ENCODE results near the gene TPCN1.
"Not testable (repeated sequence)": the region's sequence is repeated elsewhere in the genome, so short reads cannot be mapped to it uniquely, and the experiment has no call there.

The TPCN1 gene

DNA sequence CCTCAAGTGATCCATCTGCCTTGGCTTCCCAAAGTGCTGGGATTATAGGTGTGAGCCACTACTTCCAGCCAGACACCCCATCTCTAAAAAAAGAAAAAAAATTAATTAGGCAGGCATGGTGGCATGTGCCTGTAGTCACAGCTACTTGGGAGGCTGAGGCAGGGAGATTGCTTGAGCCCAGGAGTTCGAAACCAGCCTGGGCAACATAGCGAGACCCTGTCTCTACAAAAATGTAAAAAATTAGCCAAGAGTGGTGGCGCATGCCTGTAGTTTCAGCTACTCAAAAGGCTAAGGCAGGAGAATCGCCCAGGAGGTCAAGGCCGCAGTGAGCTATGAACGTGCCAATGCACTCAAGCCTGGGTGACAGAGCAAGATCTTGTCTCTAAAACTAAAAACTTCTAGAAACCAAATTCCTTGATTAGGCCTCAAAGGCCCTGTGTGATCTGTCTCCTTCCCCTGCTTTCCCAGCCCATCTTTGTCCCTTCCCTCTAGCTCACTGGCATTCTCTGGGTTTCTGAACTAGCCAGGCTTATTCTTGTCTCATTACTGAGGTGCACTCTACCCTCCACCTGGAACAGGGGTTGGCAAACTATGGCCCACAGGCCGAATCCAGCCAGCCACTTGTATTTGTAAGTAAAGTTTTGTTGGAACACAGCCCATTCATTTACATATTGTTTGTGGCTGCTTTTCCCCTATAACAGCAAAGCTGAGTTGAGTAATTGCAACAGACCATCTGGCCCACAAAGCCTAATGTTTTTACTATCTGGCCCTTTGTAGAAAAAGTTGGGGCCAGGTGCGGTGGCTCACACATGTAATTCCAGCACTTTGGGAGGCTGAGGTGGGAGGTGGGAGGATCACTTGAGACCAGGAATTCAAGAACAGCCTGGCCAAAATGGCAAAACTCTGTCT, 17.2 kb upstream of the TPCN1 start:
- H3K9ac ChIP-seq (ENCODE audit: low read length in 5 of 5): no peak overlapping the region
- H3K27ac ChIP-seq (ENCODE audit: low read depth, low read length): no peak overlapping the region
- no peaks in the 10 kb centered on the region for H3K27me3 ChIP-seq (ENCODE audit: control insufficient read depth in 5 of 5, insufficient read depth in 4 of 5, low read length in 5 of 5)
- peaks cover 0 to 38% (median 2%) of the 10 kb centered on the region in 5 donors for H3K4me1 ChIP-seq (ENCODE audit: control insufficient read depth in 5 of 5, insufficient read depth in 5 of 5, low read length in 5 of 5)
- no peaks in the 10 kb centered on the region for H3K36me3 ChIP-seq (ENCODE audit: control insufficient read depth in 5 of 5, insufficient read depth in 5 of 5, low read length in 5 of 5)
- no peak overlapping the region for H3K4me3 ChIP-seq (ENCODE audit: low read depth in 1 of 5, low read length in 5 of 5)
- H3K9me3 ChIP-seq (ENCODE audit: control insufficient read depth in 5 of 5, low read length in 5 of 5): no peaks in the 10 kb centered on the region

- no peak overlapping the region for H3K9ac ChIP-seq (ENCODE audit: low read length in 5 of 5)
- H3K27ac ChIP-seq (ENCODE audit: low read depth, low read length): no peak overlapping the region
- no peaks in the 10 kb centered on the region for H3K27me3 ChIP-seq (ENCODE audit: control insufficient read depth in 5 of 5, insufficient read depth in 4 of 5, low read length in 5 of 5)
- H3K36me3 ChIP-seq (ENCODE audit: control insufficient read depth in 5 of 5, insufficient read depth in 5 of 5, low read length in 5 of 5): no peaks in the 10 kb centered on the region
- H3K4me3 ChIP-seq (ENCODE audit: low read depth in 1 of 5, low read length in 5 of 5): no peak overlapping the region
- peaks cover 0 to 42% (median 8%) of the 10 kb centered on the region in 5 donors for H3K4me1 ChIP-seq (ENCODE audit: control insufficient read depth in 5 of 5, insufficient read depth in 5 of 5, low read length in 5 of 5)
- H3K9me3 ChIP-seq (ENCODE audit: control insufficient read depth in 5 of 5, low read length in 5 of 5): no peaks in the 10 kb centered on the region
These were observed 16.5 kb upstream of the TPCN1 start for GRCh38 chr12:113204804-113205203.

DNA sequence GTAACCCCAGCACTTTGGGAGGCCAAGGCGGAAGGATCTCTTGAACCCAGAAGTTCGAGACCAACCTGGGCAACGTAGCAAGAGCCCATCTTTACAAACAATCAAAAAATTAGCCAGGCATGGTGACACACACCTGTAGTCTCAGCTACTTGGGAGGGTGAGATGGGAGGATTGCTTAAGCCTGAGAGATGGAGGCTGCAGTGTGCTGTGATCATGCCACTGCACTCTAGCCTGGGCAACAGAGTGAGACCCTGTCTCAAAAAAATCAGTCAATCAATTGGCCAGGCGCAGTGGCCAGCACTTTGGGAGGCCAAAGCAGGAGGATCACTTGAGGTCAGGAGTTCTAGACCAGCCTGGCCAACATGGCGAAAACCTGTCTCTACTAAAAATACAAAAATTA, 14.5 kb upstream of the TPCN1 start:
- H3K9ac ChIP-seq (ENCODE audit: low read length in 5 of 5); H3K4me3 ChIP-seq (ENCODE audit: low read depth in 1 of 5, low read length in 5 of 5); H3K9me3 ChIP-seq (ENCODE audit: control insufficient read depth in 5 of 5, low read length in 5 of 5); H3K27me3 ChIP-seq (ENCODE audit: control insufficient read depth in 5 of 5, insufficient read depth in 4 of 5, low read length in 5 of 5); H3K27ac ChIP-seq (ENCODE audit: low read depth, low read length); H3K36me3 ChIP-seq (ENCODE audit: control insufficient read depth in 5 of 5, insufficient read depth in 5 of 5, low read length in 5 of 5): not testable (repeated sequence)
- H3K4me1 ChIP-seq (ENCODE audit: control insufficient read depth in 5 of 5, insufficient read depth in 5 of 5, low read length in 5 of 5): peaks cover 0 to 43% (median 11%) of the 10 kb centered on the region in 5 donors

DNA sequence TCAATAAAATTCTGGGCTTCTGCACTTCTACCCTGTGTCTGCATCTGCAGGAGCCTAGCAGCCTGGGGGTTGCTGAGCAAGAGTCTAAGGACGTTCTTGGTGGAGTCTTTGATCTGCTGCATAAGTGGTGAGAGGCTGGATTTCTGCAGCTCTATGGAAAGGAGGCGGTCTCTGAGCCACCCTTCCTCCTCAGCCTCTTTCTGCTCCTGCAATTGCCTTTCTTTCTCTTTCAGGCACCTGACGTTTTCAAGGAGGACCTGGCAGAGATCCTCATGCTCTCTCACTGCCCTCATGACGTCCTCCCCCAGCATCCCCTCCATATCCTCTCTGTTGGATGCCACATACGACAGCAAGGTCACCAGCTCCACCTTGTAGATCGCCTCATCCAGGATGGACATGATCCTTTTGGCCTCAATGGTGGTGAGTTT, 13.6 kb upstream of the TPCN1 start:
- Histone ChIP-seq H3K36me3 (ENCODE audit: control insufficient read depth in 5 of 5, insufficient read depth in 5 of 5, low read length in 5 of 5) (no peaks in the 10 kb centered on the region), H3K4me3 (ENCODE audit: low read depth in 1 of 5, low read length in 5 of 5) (no peak overlapping the region), H3K9me3 (ENCODE audit: control insufficient read depth in 5 of 5, low read length in 5 of 5) (no peaks in the 10 kb centered on the region), H3K4me1 (ENCODE audit: control insufficient read depth in 5 of 5, insufficient read depth in 5 of 5, low read length in 5 of 5) (peaks cover 0 to 39% (median 11%) of the 10 kb centered on the region in 5 donors), H3K27ac (ENCODE audit: low read depth, low read length) (no peak overlapping the region), H3K9ac (ENCODE audit: low read length in 5 of 5) (no peak overlapping the region), H3K27me3 (ENCODE audit: control insufficient read depth in 5 of 5, insufficient read depth in 4 of 5, low read length in 5 of 5) (no peaks in the 10 kb centered on the region)

DNA sequence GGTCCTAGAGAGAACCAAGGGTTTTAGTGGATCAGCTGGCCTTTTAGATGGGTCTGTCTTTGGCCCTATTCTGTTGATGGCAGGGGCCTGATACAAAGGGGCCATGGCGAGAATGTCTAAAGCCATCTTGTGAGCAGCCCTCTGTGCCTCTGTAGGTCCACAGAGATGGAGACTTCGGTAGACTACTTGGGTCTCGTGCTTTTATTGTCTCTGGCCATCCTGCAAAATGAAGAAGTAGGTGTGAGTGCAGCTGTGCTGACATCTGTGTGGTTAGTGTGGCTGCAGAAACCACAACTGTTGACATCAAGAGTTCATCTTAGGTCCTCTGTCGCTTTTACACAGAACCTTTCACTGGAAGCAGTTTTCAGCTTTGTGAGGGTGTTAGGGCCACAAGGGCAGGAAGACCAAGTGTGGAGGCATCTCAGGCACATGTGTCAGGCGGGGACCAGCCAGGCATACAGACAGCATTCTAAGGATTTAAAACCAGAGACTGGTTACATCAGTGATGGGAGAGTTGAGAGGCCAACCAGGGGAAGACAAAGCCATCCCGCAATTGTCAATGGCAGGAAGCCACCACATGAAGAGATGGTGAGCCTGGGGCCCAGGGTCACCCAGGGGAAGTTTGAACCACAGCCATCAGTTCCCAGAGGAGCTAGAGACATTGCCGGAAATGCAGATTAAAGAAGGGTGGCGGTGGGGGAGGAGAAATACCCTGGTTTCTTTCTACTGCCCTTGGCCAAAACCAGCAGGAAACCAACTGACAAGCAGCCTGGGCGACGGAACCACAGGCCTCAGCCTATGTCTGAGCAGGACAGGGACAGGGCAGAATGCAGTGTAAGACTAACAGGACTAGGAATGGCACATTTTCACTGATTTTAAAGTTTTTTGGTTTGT, 13.0 kb upstream of the TPCN1 start:
- no peak overlapping the region for H3K9ac ChIP-seq (ENCODE audit: low read length in 5 of 5)
- H3K27ac ChIP-seq (ENCODE audit: low read depth, low read length): peak overlapping the region; percentile 1
- H3K4me3 ChIP-seq (ENCODE audit: low read depth in 1 of 5, low read length in 5 of 5): no peak overlapping the region

GRCh38 chr12:113211160-113211559, 10.1 kb upstream of the TPCN1 start:
- Histone ChIP-seq H3K4me1 (ENCODE audit: control insufficient read depth in 5 of 5, insufficient read depth in 5 of 5, low read length in 5 of 5) (peaks cover 4 to 55% (median 24%) of the 10 kb centered on the region in 5 donors), H3K36me3 (ENCODE audit: control insufficient read depth in 5 of 5, insufficient read depth in 5 of 5, low read length in 5 of 5) (no peaks in the 10 kb centered on the region), H3K9ac (ENCODE audit: low read length in 5 of 5) (no peak overlapping the region), H3K9me3 (ENCODE audit: control insufficient read depth in 5 of 5, low read length in 5 of 5) (no peaks in the 10 kb centered on the region), H3K4me3 (ENCODE audit: low read depth in 1 of 5, low read length in 5 of 5) (no peak overlapping the region), H3K27ac (ENCODE audit: low read depth, low read length) (no peak overlapping the region), H3K27me3 (ENCODE audit: control insufficient read depth in 5 of 5, insufficient read depth in 4 of 5, low read length in 5 of 5) (no peaks in the 10 kb centered on the region)

More for the DNA sequence above, 13.0 kb upstream of the TPCN1 start:
- Histone ChIP-seq H3K36me3 (ENCODE audit: control insufficient read depth in 5 of 5, insufficient read depth in 5 of 5, low read length in 5 of 5) (no peaks in the 10 kb centered on the region), H3K27me3 (ENCODE audit: control insufficient read depth in 5 of 5, insufficient read depth in 4 of 5, low read length in 5 of 5) (no peaks in the 10 kb centered on the region), H3K9me3 (ENCODE audit: control insufficient read depth in 5 of 5, low read length in 5 of 5) (no peaks in the 10 kb centered on the region), H3K4me1 (ENCODE audit: control insufficient read depth in 5 of 5, insufficient read depth in 5 of 5, low read length in 5 of 5) (peaks cover 0 to 38% (median 11%) of the 10 kb centered on the region in 5 donors)

GRCh38 chr12:113214895-113215400, 6.3 kb upstream of the TPCN1 start:
- Histone ChIP-seq H3K4me1 (ENCODE audit: control insufficient read depth in 5 of 5, insufficient read depth in 5 of 5, low read length in 5 of 5) (peaks cover 4 to 47% (median 24%) of the 10 kb centered on the region in 5 donors), H3K27ac (ENCODE audit: low read depth, low read length) (peak overlapping the region; percentile 64), H3K4me3 (ENCODE audit: low read depth in 1 of 5, low read length in 5 of 5) (no peak overlapping the region), H3K36me3 (ENCODE audit: control insufficient read depth in 5 of 5, insufficient read depth in 5 of 5, low read length in 5 of 5) (no peaks in the 10 kb centered on the region), H3K9ac (ENCODE audit: low read length in 5 of 5) (no peak overlapping the region), H3K9me3 (ENCODE audit: control insufficient read depth in 5 of 5, low read length in 5 of 5) (no peaks in the 10 kb centered on the region), H3K27me3 (ENCODE audit: control insufficient read depth in 5 of 5, insufficient read depth in 4 of 5, low read length in 5 of 5) (no peaks in the 10 kb centered on the region)

- Histone ChIP-seq H3K9me3 (ENCODE audit: control insufficient read depth in 5 of 5, low read length in 5 of 5) (no peaks in the 10 kb centered on the region), H3K27me3 (ENCODE audit: control insufficient read depth in 5 of 5, insufficient read depth in 4 of 5, low read length in 5 of 5) (no peaks in the 10 kb centered on the region), H3K4me1 (ENCODE audit: control insufficient read depth in 5 of 5, insufficient read depth in 5 of 5, low read length in 5 of 5) (peaks cover 4 to 47% (median 29%) of the 10 kb centered on the region in 5 donors), H3K9ac (ENCODE audit: low read length in 5 of 5) (no peak overlapping the region), H3K4me3 (ENCODE audit: low read depth in 1 of 5, low read length in 5 of 5) (no peak overlapping the region), H3K27ac (ENCODE audit: low read depth, low read length) (no peak overlapping the region), H3K36me3 (ENCODE audit: control insufficient read depth in 5 of 5, insufficient read depth in 5 of 5, low read length in 5 of 5) (no peaks in the 10 kb centered on the region)
These were observed 5.2 kb upstream of the TPCN1 start for GRCh38 chr12:113216027-113216426.

DNA sequence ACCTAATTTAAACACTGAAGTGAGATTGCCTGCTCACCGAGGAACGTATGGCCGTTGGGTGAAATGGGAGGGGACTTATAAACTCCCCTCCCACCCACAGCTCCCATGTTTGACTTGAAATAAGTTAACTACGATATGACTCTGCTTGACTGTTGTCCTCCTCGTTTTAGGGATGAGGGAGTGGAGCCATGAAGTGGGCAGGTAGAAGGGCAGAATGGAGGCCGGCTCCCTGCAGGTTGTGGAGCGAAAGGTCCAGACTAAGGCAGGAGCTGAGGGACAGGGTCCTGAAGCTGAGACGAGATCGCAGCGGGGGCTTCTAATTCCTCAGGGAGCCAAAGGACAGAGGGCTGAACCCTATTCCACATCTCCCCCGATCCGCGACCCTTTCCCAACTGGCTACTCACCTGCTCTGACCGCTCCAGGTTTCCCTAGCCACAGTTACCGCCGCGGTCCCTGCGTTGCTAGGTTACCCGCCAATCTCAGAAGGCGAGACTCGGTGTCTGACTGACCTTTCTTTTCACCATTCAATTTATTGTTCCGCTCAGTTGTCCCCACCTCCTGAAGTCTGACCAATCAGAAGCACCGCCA, 577 bp upstream of the TPCN1 start:
- H3K9ac ChIP-seq (ENCODE audit: low read length in 5 of 5): peak overlapping the region in 3 of 5 donors; percentile 50 to 71 (median 60)
- H3K27me3 ChIP-seq (ENCODE audit: control insufficient read depth in 5 of 5, insufficient read depth in 4 of 5, low read length in 5 of 5): no peaks in the 10 kb centered on the region
- no peaks in the 10 kb centered on the region for H3K36me3 ChIP-seq (ENCODE audit: control insufficient read depth in 5 of 5, insufficient read depth in 5 of 5, low read length in 5 of 5)
- peaks cover 3 to 58% (median 41%) of the 10 kb centered on the region in 5 donors for H3K4me1 ChIP-seq (ENCODE audit: control insufficient read depth in 5 of 5, insufficient read depth in 5 of 5, low read length in 5 of 5)
- peak overlapping the region; percentile 69 to 92 (median 75) for H3K4me3 ChIP-seq (ENCODE audit: low read depth in 1 of 5, low read length in 5 of 5)
- no peaks in the 10 kb centered on the region for H3K9me3 ChIP-seq (ENCODE audit: control insufficient read depth in 5 of 5, low read length in 5 of 5)
- H3K27ac ChIP-seq (ENCODE audit: low read depth, low read length): no peak overlapping the region
